GM13977 (cell line): ENCODE data around the gene PROSER2.

ENCODE experiments used
- DNase-seq: peaks from one replicate; pipeline ENCODE4 v3.0.0; 2012; ENCODE audit warnings: low spot score
- in situ Hi-C: fragments of 300-500 bp; cut with MboI; formaldehyde crosslinking; loops from one replicate; pipeline ENCODE4 v1.12.0; 2022; ENCODE audit warnings: low sequenced_read_pairs, low pct_unique_long_range_greater_than_20kb, mixed read lengths, inconsistent platforms; ENCODE audit not compliant: unreplicated experiment
- TF ChIP-seq, protein P1 (sequence below): IDR thresholded peaks from 2 replicates; pipeline ENCODE4 v1.5.1; 2012; ENCODE audit warnings: mild to moderate bottlenecking, control low read depth; ENCODE audit not compliant: insufficient read depth; ENCODE audit errors: extremely low read depth, missing control alignments

PROSER2 gene

DNA sequence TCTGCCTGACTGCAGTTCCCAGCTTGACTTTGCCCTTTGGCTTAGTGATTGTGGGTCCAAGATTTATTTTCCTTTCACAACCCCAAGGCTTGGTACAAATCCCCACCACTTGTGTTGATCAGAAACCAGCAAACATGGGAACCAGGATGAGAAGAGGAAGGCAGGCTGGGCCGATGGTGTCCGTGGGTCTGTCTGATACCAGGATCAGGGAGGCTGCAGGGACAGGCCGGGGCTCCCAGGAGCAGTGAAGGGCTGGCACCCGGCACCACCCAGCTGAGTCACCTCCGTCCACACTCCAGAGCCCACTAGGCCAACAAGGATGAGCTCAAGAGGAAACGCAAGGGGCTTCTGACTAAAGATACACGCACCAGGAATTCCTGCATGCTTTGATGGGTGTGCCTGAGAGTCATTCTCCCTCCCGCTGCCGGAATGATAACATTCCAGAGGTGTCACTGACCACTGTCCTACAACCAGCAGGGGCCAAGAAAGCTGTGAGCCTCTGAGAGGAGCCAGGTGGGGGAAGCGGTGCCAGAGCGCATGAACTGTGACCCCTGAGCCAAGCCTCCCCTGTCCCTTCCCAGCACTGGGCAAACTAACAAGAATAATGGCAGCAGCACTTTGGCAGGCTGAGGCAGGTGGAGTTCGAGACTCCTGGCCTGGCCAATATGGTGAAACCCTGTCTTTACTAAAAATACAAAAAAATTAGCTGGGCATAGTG, 29.2 kb upstream of the PROSER2 start:
- no peak for DNase-seq
- TF ChIP-seq, protein P1, sequence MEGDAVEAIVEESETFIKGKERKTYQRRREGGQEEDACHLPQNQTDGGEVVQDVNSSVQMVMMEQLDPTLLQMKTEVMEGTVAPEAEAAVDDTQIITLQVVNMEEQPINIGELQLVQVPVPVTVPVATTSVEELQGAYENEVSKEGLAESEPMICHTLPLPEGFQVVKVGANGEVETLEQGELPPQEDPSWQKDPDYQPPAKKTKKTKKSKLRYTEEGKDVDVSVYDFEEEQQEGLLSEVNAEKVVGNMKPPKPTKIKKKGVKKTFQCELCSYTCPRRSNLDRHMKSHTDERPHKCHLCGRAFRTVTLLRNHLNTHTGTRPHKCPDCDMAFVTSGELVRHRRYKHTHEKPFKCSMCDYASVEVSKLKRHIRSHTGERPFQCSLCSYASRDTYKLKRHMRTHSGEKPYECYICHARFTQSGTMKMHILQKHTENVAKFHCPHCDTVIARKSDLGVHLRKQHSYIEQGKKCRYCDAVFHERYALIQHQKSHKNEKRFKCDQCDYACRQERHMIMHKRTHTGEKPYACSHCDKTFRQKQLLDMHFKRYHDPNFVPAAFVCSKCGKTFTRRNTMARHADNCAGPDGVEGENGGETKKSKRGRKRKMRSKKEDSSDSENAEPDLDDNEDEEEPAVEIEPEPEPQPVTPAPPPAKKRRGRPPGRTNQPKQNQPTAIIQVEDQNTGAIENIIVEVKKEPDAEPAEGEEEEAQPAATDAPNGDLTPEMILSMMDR, result no peak
- in situ Hi-C loops, result no loop called here

DNA sequence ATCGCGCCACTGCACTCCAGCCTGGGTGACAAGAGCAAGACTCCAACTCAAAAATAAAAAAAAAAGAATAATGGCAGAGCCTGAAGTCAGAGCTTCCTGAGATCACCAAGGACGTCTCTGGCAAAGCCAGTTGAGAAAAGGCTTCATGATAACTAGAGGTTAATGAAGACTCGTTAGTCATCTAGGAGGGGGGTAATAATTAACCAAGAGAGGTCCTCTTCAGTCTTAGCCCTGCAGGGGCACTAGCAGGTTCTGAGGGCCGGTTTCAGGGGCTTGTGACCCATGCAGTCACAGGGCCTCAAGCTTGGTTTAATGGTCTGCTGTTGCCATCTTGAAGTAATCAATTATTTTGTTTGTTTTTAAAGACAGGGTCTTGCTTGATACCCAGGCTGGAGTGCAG, 28.6 kb upstream of the PROSER2 start:
- no peak for DNase-seq
- TF ChIP-seq, protein P1, result no peak
- in situ Hi-C loops, result no loop called here

DNA sequence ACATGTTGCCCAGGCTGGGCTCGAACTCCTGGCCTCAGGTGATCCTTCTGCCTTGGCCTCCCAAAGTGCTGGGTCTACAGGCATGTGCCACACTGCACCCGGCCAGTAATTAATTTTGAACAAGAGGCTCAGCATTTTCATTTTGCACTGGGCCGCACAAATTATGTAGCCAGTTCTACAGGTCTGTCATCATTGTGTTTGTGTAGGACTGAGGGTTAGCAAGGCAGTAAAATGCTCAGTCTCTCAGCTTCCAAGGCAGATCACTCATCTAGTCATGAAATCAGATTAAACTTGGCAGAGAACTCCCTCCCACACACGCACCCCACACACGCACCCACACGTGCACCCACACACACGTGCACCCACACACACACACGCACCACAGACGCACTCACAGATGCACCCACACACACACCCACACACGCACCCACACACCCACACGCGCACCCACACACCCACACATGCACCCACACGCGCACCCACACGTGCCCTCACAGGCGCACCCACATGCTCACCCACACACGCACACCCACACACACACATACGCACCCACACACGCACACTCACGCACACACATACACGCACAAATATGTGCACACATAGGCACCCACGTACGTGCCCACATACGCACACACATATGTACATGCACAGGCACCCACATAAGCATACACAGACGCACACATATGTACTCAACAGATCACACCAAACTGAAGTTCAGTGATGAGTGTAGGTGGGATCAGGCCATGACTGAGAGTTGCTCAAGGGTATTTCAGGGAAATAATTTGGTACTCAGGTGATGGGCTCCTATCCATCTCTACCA, 27.8 kb upstream of the PROSER2 start:
- TF ChIP-seq, protein P1, result no peak
- no peak for DNase-seq
- in situ Hi-C loops, result no loop called here

DNA sequence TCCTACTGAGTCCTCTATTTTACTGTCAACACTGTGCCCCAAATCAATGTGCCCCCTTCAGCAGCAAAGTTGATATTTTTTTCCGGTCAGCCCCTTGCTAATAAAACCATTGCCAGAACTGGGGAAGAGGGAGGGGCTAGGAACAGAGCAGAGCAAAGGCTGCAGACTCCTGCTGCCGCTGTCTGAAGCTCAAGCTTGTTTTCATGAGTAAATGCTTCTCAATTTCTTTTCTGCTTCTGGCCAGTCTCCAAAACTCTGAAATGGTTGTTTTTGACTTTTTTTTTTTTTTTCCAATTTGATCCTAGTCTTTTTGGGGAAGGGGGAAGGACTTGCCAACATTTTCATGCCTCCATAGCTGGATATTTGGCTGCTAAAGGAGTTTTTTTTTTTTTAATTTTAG, 26.7 kb upstream of the PROSER2 start:
- DNase-seq, result no peak
- TF ChIP-seq, protein P1, result no peak
- in situ Hi-C loops, result no loop called here

DNA sequence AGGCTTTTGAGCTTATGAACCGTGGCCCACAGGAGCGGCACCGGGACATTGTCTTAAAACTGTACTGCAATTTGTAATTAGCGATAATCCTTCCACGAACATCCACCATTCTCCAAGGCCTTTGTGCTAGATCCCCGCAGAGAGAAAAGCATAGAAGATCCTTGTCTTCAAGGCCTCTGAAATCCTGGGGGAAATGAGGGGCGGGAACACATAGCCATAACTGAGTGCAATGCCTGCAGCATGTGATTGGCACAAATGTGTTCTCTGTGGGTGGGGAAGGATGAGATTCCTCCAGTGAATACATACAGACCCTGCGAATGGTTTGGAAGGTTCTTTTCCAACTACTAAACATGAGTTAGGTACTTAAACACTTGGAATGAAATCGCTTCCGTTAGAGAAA, 25.9 kb upstream of the PROSER2 start:
- in situ Hi-C loops, result no loop called here
- TF ChIP-seq, protein P1, result no peak

DNA sequence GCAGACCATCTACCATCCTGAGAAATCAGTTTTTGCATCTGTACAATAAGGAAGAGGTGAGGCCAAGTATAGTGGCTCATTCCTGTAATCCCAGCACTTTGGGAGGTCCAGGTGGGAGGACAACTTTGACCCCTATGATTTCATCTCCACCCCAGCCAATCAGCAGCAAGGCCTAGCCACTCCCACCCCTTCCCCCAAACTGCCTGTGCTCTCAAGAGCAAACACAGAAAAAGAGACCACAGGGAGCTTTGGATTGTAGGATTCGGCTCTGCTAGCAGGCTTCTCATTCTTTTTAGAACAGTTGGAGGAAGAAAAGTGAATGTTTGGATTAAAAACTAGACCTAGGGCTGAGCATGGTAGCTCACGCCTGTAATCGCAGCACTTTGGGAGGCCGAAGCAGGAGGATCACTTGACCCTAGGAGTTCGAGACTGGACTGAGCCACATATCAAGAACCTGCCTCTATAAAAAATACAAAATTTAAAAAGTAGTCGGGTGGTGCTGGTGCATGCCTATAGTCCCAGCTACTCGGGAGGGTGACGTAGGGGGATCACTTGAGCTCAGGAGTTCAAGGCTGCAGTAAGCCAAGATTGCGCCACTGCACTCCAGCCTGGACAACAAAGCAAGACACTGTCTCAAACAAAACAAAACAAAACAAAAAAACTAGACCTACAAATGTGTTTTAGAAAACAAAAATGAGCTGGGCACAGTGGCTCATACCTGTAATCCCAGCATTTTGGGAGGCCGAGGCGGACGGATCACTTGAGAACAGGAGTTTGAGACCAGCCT, 25.1 kb upstream of the PROSER2 start:
- in situ Hi-C loops, result no loop called here
- TF ChIP-seq, protein P1, result no peak
- DNase-seq, result no peak

More for the DNA sequence above, 25.9 kb upstream of the PROSER2 start:
- no peak for DNase-seq
